Neural cell (in vitro differentiated cells): Measurements from ENCODE around the gene COL19A1.

Source experiments
- EZH2 ChIP-seq: fragments of 200-600, 300-800 bp; shearing (Covaris generic), sonication (generic); IDR thresholded peaks from 2 replicates; pipeline ENCODE4 v1.6.1; 2014; ENCODE audit warnings: antibody characterized with exemption, low read length, borderline replicate concordance, mild to moderate bottlenecking; ENCODE audit not compliant: insufficient read depth, poor library complexity, severe bottlenecking
- MXI1 ChIP-seq: fragments of 450-650 bp; conservative IDR thresholded peaks from 2 replicates; pipeline ENCODE4 v1.6.1; 2014; ENCODE audit warnings: antibody characterized with exemption, mild to moderate bottlenecking; ENCODE audit not compliant: poor library complexity, severe bottlenecking
- POLR2AphosphoS5 ChIP-seq: IDR thresholded peaks from 2 replicates; pipeline ENCODE4 v1.6.1; 2012
- RAD21 ChIP-seq: fragments of 450-650 bp; conservative IDR thresholded peaks from 2 replicates; pipeline ENCODE4 v1.6.1; 2014; ENCODE audit warnings: antibody characterized with exemption, mild to moderate bottlenecking, moderate library complexity
- SMC3 ChIP-seq: fragments of 450-650 bp; conservative IDR thresholded peaks from 2 replicates; pipeline ENCODE4 v1.6.1; 2014; ENCODE audit warnings: antibody characterized with exemption, mild to moderate bottlenecking, moderate library complexity; ENCODE audit not compliant: poor library complexity
- TAF1 ChIP-seq: IDR thresholded peaks from 2 replicates; pipeline ENCODE4 v1.6.1; 2012; ENCODE audit warnings: low read depth
- TF ChIP-seq, protein P1 (sequence below): fragments of 450-650 bp; IDR thresholded peaks from 2 replicates; pipeline ENCODE4 v1.5.1; 2014; ENCODE audit warnings: antibody characterized with exemption, mild to moderate bottlenecking, moderate library complexity; ENCODE audit not compliant: poor library complexity, severe bottlenecking
- TF ChIP-seq, protein P2 (sequence below): IDR thresholded peaks from 2 replicates; pipeline ENCODE4 v1.6.1; 2012; ENCODE audit warnings: borderline replicate concordance

DNA sequence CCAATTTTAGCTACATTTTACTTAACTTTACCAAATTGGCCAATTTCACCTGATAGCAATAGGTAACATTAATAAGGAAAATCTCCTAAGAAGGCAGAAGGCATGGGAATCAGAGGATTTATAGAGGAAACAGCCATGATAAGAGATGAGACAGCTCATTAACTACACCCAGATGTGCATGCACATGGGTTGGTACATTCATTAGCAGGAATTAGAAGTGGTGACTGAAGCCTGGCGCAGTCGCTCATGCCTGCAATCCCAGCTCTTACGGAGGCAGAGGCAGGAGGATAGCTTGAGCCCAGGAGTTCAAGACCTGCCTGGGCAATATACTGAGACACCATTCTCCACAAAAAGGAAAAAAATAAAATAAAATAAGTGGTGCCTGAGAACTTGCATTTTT lies 263.0 kb downstream of the COL19A1 start:
- TF ChIP-seq EZH2 (no peak), RAD21 (no peak), TAF1 (no peak), SMC3 (no peak), MXI1 (no peak), POLR2AphosphoS5 (no peak)
- TF ChIP-seq, protein P1, sequence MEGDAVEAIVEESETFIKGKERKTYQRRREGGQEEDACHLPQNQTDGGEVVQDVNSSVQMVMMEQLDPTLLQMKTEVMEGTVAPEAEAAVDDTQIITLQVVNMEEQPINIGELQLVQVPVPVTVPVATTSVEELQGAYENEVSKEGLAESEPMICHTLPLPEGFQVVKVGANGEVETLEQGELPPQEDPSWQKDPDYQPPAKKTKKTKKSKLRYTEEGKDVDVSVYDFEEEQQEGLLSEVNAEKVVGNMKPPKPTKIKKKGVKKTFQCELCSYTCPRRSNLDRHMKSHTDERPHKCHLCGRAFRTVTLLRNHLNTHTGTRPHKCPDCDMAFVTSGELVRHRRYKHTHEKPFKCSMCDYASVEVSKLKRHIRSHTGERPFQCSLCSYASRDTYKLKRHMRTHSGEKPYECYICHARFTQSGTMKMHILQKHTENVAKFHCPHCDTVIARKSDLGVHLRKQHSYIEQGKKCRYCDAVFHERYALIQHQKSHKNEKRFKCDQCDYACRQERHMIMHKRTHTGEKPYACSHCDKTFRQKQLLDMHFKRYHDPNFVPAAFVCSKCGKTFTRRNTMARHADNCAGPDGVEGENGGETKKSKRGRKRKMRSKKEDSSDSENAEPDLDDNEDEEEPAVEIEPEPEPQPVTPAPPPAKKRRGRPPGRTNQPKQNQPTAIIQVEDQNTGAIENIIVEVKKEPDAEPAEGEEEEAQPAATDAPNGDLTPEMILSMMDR: no peak
- TF ChIP-seq, protein P2, sequence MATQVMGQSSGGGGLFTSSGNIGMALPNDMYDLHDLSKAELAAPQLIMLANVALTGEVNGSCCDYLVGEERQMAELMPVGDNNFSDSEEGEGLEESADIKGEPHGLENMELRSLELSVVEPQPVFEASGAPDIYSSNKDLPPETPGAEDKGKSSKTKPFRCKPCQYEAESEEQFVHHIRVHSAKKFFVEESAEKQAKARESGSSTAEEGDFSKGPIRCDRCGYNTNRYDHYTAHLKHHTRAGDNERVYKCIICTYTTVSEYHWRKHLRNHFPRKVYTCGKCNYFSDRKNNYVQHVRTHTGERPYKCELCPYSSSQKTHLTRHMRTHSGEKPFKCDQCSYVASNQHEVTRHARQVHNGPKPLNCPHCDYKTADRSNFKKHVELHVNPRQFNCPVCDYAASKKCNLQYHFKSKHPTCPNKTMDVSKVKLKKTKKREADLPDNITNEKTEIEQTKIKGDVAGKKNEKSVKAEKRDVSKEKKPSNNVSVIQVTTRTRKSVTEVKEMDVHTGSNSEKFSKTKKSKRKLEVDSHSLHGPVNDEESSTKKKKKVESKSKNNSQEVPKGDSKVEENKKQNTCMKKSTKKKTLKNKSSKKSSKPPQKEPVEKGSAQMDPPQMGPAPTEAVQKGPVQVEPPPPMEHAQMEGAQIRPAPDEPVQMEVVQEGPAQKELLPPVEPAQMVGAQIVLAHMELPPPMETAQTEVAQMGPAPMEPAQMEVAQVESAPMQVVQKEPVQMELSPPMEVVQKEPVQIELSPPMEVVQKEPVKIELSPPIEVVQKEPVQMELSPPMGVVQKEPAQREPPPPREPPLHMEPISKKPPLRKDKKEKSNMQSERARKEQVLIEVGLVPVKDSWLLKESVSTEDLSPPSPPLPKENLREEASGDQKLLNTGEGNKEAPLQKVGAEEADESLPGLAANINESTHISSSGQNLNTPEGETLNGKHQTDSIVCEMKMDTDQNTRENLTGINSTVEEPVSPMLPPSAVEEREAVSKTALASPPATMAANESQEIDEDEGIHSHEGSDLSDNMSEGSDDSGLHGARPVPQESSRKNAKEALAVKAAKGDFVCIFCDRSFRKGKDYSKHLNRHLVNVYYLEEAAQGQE: no peak
